ENCODE data around the gene ADGRB3.
A peak's percentile ranks its signal among the peaks of the same experiment; 100 is the strongest.

Gene ADGRB3

GRCh38 chr6:68642977-68643376 lies 7.9 kb downstream of the ADGRB3 start:
- DNase-seq (ENCODE audit: low spot score), result no peak
- TF ChIP-seq CTCF (IDR thresholded peaks at IDR 0.05), result no peak
- Histone ChIP-seq H3K27ac (no peak overlapping the region), H3K4me3 (no peak overlapping the region)

- DNase-seq (ENCODE audit: low spot score), result no peak
- no peak for TF ChIP-seq CTCF (IDR thresholded peaks at IDR 0.05)
- Histone ChIP-seq H3K4me3 (no peak overlapping the region), H3K27ac (no peak overlapping the region)
Observed at GRCh38 chr6:68649669-68650068, 14.6 kb downstream of the ADGRB3 start.

- DNase-seq (ENCODE audit: low spot score), result no peak
- no peak for TF ChIP-seq CTCF (IDR thresholded peaks at IDR 0.05)
- no peak overlapping the region for H3K4me3 ChIP-seq
- H3K27ac ChIP-seq, result peak overlapping the region in 1 of 2 donors; percentile 28
Observed at GRCh38 chr6:68650142-68650541, 15.1 kb downstream of the ADGRB3 start.

GRCh38 chr6:68651011-68651985 lies 16.2 kb downstream of the ADGRB3 start:
- no peak overlapping the region for H3K4me3 ChIP-seq
- TF ChIP-seq CTCF (IDR thresholded peaks at IDR 0.05), result no peak
- DNase-seq (ENCODE audit: low spot score), result no peak
- peak overlapping the region; percentile 28 to 56 for H3K27ac ChIP-seq

GRCh38 chr6:68652117-68652536 lies 17.0 kb downstream of the ADGRB3 start:
- no peak overlapping the region for H3K4me3 ChIP-seq
- no peak for DNase-seq (ENCODE audit: low spot score)
- peak overlapping the region in 1 of 2 donors; percentile 56 for H3K27ac ChIP-seq
- TF ChIP-seq CTCF (IDR thresholded peaks at IDR 0.05), result no peak

- Histone ChIP-seq H3K4me3 (no peak overlapping the region), H3K27ac (peak overlapping the region in 1 of 2 donors; percentile 41)
- DNase-seq (ENCODE audit: low spot score), result no peak
- no peak for TF ChIP-seq CTCF (IDR thresholded peaks at IDR 0.05)
Observed at GRCh38 chr6:68653074-68653705, 18.1 kb downstream of the ADGRB3 start.

All from coronary artery (tissue), 2 donors.